Limb (tissue), 2 donors: Measurements from ENCODE around the gene KIAA1671.
"Not testable (repeated sequence)": the region's sequence is repeated elsewhere in the genome, so short reads cannot be mapped to it uniquely, and the experiment has no call there.

Experiments used
- DNase-seq, 2 donors: peaks; one replicate each; pipeline ENCODE4 v3.0.0-alpha.2; 2016; ENCODE audit errors: extremely low spot score in 2 of 2

KIAA1671 gene

GRCh38 chr22:25196326-25196725 is 243.8 kb downstream of the KIAA1671 start:
- DNase-seq = no peak

GRCh38 chr22:25197340-25197739 is 244.8 kb downstream of the KIAA1671 start:
- no peak for DNase-seq

DNA sequence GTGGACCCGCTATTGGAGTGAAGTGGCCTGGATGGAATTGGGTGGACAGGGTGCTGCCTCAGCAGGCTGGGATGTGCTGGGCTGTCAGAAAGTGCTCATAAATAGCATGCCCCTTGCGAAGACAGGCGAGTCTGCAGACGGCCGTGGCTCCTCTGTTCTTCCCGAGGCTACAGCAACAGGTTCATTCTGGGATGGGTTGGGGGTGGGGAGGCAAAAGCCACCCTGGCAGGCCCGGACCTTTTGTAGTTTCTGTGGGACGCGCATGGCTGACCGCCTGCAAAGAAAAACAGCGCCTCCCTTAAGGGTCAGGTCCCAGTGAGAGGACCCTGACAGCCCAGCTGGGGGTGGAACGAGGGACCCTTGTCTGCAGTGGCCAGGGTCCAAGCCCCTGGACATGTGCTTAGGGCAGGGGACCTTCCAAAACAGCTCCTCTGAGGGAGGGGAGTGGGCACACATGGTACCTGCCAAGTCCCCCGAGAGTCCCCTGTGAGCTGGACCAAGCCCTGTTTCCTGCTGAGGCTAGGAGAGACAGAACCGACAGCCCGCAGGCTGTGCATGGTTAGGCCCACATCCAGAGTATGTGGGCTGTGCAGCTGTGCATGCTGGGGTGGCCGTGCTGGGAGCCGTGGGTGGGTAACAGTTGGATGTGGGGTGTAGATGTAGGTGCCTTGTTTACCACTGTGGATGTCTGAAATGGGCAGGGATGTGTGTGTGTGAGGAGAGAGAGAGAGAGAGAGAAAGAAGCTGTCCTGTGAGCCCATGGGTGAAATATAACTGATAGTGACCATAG is 247.4 kb downstream of the KIAA1671 start, which contains the start of gene CRYBB3:
Gene CRYBB3 (plus strand): TSS at position 128 of the 790 bp plus-strand sequence. CDS start 1,539 bp downstream, outside the sequence.
- DNase-seq = no peak

GRCh38 chr22:25200967-25201366 is 248.5 kb downstream of the KIAA1671 start:
- no peak for DNase-seq

DNA sequence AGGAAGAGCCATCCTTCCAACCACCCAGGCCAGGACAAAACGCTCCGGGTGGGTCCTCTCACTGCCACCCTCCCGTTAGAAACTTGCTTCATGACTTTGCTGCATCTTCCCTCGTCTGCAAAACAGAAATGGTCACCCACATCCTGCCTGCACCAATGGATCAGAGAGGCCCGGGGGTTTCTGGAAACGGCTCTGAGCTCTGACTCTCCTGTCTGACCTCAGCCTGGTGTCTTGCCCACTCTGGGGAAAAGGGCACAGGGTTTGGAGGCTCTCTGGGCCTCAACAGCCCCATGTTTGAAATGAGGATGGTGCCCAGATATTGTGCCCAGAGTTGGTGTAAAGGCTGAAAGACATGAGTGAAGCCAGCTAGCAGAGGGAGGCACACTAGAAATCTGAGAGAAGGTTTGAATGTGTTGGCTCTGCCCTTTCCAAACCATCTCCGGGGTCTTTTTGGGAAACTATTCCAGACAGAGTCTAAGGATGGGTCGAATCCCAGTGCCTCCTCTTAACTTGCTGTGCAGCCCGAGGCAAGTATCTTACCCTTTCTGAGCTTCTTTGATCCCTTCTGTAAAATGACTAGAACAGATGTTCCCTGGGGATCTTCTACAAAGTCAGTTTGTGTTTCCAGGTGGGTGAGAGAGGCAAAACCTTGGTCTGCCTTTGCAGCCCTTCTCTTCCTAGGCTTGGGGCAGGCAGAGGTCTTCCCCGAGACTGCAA is 249.2 kb downstream of the KIAA1671 start:
- DNase-seq = no peak

DNA sequence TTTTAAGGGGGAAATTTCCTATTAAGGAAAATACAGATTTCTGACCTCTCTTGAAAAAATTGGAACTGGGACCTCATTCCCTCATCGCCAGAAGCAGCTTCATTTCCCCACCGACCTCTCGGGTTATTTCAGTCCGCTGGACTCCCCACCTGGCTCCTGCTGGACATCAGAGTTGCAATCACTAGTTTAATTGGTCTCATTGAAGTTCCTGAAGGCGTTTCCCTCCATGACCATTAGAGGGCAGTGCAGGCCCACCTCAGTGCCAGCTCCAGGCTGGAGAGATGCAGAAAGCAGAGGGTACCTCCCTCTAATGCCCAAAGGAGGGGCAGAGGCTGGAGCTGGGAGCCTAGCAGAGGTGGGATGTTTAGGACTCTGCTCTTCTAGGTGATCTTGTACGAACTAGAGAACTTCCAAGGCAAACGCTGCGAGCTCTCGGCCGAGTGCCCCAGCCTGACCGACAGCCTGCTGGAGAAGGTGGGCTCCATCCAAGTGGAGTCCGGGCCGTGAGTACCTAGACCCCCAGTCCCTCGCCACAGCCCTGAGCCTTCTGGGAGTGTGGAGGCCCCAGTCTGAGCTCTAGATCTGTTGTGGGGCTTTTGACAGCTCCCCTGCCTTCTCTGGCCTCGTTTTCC is 249.9 kb downstream of the KIAA1671 start:
- DNase-seq = peak; percentile 42 to 76

- no peak for DNase-seq
Observed at GRCh38 chr22:25203082-25203481, 250.6 kb downstream of the KIAA1671 start.

- DNase-seq = not testable (repeated sequence)
Observed at GRCh38 chr22:25204547-25204946, 252.0 kb downstream of the KIAA1671 start.

- DNase-seq = no peak
Observed at GRCh38 chr22:25205847-25206246, 253.3 kb downstream of the KIAA1671 start.

GRCh38 chr22:25206998-25207397 is 254.5 kb downstream of the KIAA1671 start:
- DNase-seq = no peak

GRCh38 chr22:25207553-25208157 is 255.1 kb downstream of the KIAA1671 start:
- DNase-seq = no peak

DNA sequence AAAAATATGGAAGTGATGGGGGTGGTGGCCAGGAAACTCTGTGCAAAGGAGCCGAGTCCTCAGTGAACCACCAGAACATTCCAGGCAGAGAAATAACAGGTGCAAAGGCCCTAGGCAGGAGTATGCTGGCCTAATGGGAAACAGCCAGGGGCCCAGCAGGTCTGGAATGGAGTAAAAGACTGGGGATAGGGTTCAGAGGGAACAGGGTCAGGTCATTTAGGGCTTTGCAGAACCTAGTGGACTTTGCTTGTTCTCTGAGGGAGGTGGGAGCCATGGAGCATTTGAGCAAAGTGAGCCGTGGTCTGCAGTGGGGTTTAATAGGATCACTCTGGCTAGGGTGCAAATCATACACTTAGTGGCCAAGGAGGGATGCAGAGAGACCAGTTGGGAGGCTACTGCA is 255.8 kb downstream of the KIAA1671 start:
- no peak for DNase-seq

- DNase-seq = no peak
Observed at GRCh38 chr22:25208743-25209505, 256.4 kb downstream of the KIAA1671 start.

DNA sequence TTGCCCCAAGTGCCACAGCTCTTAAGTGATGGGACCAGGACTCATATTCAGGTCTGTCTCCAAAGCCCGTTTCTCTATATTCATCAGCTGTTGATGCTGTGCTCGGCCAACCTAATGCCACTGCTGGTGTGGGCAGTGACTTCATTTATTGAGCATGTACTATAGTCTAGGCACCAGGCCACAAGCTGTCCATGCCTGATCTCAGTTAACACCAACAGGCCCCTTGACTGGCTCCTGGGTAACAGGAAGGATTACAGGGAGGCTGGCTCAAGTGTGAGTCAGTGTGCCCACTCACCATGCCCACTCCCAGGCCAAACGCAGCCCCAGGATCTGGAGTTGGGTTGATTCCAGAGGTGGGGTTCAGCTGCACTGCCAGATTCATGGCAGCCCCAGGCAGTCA is 258.3 kb downstream of the KIAA1671 start:
- no peak for DNase-seq

GRCh38 chr22:25212337-25212736 is 259.8 kb downstream of the KIAA1671 start:
- no peak for DNase-seq

- DNase-seq = no peak
Observed at GRCh38 chr22:25213221-25213620, 260.7 kb downstream of the KIAA1671 start.

DNA sequence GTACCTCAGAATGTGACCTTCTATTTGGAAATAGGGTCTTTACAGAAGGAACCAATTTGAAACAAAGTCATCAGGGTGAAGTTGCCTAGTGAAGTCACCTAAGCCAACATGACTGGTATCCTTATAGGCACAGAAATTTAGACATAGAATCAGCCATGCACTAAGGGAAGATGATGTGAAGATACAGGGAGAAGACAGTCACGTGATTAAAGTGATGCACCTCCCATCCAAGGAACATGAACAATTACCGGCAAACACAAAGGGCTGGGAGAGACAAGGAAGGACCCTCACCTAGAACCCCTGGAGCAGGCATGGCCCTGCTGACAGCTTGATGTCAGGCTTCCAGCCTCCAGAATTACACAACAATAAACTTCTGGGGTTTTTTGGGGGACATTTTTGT is 263.7 kb downstream of the KIAA1671 start:
- no peak for DNase-seq

DNA sequence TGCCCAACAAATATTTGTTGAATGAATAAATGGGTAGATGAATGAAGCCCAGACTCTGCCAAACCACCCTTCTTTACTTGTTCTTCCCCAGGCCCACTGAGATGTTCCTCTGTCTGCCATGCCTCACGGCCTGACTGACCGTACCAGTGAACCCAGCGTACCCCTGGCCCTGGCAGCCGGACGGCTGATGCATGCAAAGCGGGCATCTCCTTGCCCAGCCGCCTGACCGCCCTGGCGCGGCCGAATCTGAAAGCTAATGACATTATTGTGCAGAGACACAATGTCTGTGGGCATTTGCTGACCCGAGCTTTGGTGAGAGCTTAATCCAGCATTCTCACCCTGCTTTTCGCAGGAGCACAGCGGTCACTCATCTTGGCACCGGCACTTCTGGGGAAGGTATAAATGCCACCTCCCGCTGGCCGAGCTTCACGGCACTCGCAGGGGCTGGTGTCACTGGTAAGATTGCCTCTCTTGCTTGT is 266.7 kb downstream of the KIAA1671 start, which contains the start of gene CRYBB2:
Gene CRYBB2 (plus strand): TSS at position 429 of the 479 bp plus-strand sequence. CDS start 1,791 bp downstream, outside the sequence.
- DNase-seq = no peak

DNA sequence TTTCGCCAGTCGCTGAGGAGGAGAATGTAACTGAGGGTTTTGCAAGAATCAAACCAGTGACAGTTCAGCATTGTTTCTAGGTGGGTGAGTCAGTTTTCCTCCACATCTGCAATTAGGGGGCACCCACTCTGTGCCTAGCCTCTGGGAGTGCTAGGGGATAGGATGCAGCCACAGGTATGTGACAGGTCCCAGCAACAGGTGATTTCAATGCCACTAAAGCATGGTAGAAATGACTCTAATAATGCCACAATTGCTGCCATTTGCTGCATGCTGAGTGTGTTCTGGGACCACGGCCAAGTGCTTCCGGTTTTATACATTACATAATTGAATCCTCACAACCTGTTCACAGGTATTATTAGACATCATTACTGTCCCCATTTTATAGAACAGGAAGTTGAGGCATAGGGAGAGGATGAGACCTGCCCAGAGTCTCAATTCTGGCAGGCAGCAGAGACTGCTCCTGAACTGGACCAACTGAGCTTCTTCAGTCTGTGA is 267.5 kb downstream of the KIAA1671 start:
- DNase-seq = no peak

- no peak for DNase-seq
Observed at GRCh38 chr22:25221790-25222189, 269.3 kb downstream of the KIAA1671 start.
